ENCODE data around the gene XCL1.
"Not testable (repeated sequence)": the region's sequence is repeated elsewhere in the genome, so short reads cannot be mapped to it uniquely, and the experiment has no call there.

XCL1 gene, protein sequence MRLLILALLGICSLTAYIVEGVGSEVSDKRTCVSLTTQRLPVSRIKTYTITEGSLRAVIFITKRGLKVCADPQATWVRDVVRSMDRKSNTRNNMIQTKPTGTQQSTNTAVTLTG

DNA sequence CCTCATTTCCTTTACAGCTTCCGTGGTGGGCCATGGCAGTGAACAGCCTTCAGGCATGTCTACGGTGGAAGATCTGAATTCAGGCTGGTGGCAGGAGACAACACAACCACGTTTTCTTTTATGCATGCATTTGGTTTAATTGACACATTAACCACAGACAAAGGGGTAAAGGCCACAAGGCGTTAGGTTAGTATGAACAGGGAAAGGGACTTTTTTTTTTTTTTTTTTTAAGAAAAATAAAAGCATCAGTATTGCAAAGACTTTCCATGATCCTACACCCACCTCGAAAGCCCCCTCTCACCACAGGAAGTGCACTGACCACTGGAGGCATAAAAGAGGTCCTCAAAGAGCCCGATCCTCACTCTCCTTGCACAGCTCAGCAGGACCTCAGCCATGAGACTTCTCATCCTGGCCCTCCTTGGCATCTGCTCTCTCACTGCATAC, at the start of gene XCL1:
Gene XCL1 (plus strand): TSS at position 361 of the 444 bp plus-strand sequence. CDS start 33 bp downstream, at position 394.
- H3K27ac ChIP-seq (ENCODE audit: low read depth, low read length); H3K27me3 ChIP-seq (ENCODE audit: control insufficient read depth in 1 of 2, insufficient read depth in 2 of 2, low read length in 2 of 2); H3K9me3 ChIP-seq (ENCODE audit: control insufficient read depth in 1 of 2, low read length in 2 of 2); H3K9ac ChIP-seq (ENCODE audit: low read depth in 1 of 2, low read length in 2 of 2); H3K36me3 ChIP-seq (ENCODE audit: control insufficient read depth in 1 of 2, insufficient read depth in 2 of 2, low read length in 2 of 2); H3K4me3 ChIP-seq (ENCODE audit: low read depth in 1 of 2, low read length in 2 of 2); H3K4me1 ChIP-seq (ENCODE audit: control insufficient read depth in 1 of 2, insufficient read depth in 2 of 2, low read length in 2 of 2): not testable (repeated sequence)

DNA sequence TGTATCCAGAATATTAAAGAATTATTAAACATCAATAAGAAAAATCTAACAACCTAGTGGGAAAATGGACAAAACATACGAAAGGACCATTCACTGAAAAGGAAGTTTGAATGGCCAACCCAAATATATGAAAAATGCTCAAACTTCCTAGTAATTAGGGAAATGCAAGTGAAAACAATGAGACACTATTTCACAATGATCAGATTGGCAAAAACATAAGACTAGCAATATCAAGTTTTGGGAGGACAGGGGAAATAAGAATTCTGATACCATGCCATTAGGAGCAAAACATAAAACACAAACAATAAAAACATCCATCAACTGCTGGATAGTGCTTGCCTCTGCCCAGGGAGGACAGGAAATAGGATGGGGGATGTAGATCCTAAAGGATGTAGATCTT, 46.9 kb upstream of the XCL1 start:
- no peak overlapping the region for H3K9ac ChIP-seq (ENCODE audit: low read depth in 1 of 2, low read length in 2 of 2)

DNA sequence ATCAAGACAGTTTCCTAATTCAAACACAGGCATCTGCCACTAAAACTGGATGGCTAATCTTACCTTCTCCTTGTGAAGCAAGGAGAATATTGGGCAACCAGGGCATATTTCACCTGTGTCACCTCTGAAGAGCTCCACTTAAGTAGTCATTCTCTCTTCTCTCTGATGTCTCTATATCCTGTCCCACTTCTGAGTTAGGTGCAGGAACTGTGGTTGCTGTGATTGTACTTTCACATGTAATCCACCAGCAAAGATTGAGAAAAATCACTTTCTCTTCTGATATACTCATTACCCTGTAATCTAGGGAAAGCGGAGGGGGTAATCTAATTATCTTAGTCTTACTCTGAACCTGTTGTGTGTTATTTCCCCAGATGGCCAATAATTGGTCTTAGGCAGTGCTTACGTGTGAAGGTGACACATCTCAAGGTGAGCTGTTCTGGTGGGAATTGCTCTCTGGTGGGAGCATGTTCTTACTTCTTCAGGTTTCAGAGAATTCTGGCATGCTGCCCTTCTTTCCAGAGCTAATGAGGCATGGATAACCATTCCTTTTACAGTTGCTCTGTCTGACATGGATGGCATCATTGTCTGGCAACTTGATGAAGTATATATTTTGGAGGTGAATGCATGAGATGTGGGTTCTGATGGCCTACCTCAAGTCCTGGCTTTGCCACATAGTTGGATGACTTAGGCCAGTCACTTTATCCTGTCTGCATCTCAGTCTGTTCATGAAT, 44.6 kb upstream of the XCL1 start:
- Histone ChIP-seq H3K9me3 (ENCODE audit: control insufficient read depth in 1 of 2, low read length in 2 of 2) (no peaks in the 10 kb centered on the region), H3K4me3 (ENCODE audit: low read depth in 1 of 2, low read length in 2 of 2) (no peak overlapping the region), H3K27ac (ENCODE audit: low read depth, low read length) (no peak overlapping the region), H3K4me1 (ENCODE audit: control insufficient read depth in 1 of 2, insufficient read depth in 2 of 2, low read length in 2 of 2) (peaks cover 0 to 4% of the 10 kb centered on the region in 2 donors), H3K36me3 (ENCODE audit: control insufficient read depth in 1 of 2, insufficient read depth in 2 of 2, low read length in 2 of 2) (no peaks in the 10 kb centered on the region), H3K27me3 (ENCODE audit: control insufficient read depth in 1 of 2, insufficient read depth in 2 of 2, low read length in 2 of 2) (no peaks in the 10 kb centered on the region), H3K9ac (ENCODE audit: low read depth in 1 of 2, low read length in 2 of 2) (no peak overlapping the region)

More for the DNA sequence above, 46.9 kb upstream of the XCL1 start:
- H3K9me3 ChIP-seq (ENCODE audit: control insufficient read depth in 1 of 2, low read length in 2 of 2): no peaks in the 10 kb centered on the region
- no peak overlapping the region for H3K27ac ChIP-seq (ENCODE audit: low read depth, low read length)
- no peak overlapping the region for H3K4me3 ChIP-seq (ENCODE audit: low read depth in 1 of 2, low read length in 2 of 2)
- H3K27me3 ChIP-seq (ENCODE audit: control insufficient read depth in 1 of 2, insufficient read depth in 2 of 2, low read length in 2 of 2): no peaks in the 10 kb centered on the region
- H3K4me1 ChIP-seq (ENCODE audit: control insufficient read depth in 1 of 2, insufficient read depth in 2 of 2, low read length in 2 of 2): no peaks in the 10 kb centered on the region
- H3K36me3 ChIP-seq (ENCODE audit: control insufficient read depth in 1 of 2, insufficient read depth in 2 of 2, low read length in 2 of 2): no peaks in the 10 kb centered on the region

DNA sequence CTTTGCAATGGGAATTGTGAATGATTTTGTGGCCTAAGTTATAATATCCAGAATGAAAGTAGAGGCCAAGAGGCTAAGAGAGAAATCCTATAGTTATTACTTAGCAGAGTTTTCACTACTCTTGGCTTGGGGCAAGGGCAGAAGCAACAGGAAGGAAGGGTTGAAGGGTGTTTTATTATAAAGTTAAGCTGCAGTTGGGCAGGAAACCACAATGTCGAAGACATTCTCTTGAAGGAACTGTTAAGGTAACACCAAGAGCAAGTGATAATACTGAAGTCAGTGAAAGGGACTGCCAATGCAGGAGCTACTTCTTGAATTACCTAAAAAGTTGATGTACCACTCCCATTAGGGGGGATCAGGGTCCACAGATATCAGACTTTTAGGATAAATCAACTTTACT, 40.9 kb upstream of the XCL1 start:
- Histone ChIP-seq H3K36me3 (ENCODE audit: control insufficient read depth in 1 of 2, insufficient read depth in 2 of 2, low read length in 2 of 2) (no peaks in the 10 kb centered on the region), H3K27ac (ENCODE audit: low read depth, low read length) (no peak overlapping the region), H3K4me3 (ENCODE audit: low read depth in 1 of 2, low read length in 2 of 2) (no peak overlapping the region), H3K9me3 (ENCODE audit: control insufficient read depth in 1 of 2, low read length in 2 of 2) (no peaks in the 10 kb centered on the region), H3K4me1 (ENCODE audit: control insufficient read depth in 1 of 2, insufficient read depth in 2 of 2, low read length in 2 of 2) (peaks cover 0 to 4% of the 10 kb centered on the region in 2 donors), H3K27me3 (ENCODE audit: control insufficient read depth in 1 of 2, insufficient read depth in 2 of 2, low read length in 2 of 2) (no peaks in the 10 kb centered on the region), H3K9ac (ENCODE audit: low read depth in 1 of 2, low read length in 2 of 2) (no peak overlapping the region)

DNA sequence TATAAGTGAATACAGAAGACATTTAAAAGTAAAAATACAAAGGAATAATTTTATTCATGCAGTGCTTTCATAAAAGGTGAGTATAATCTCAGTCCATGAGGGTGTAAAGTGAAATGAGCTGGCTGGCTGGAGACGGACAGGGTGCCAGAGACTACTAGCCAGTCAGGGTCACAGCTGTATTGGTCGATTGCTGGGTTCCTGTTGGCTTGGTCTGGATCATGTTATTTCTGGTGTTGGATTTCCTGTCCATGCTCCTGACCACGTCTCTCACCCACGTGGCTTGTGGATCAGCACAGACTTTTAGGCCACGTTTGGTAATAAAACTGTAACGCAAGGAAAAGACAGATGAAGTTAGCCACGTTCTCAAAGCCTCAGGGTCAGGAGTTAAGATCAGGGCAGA, 35.6 kb upstream of the XCL1 start:
- H3K4me1 ChIP-seq (ENCODE audit: control insufficient read depth in 1 of 2, insufficient read depth in 2 of 2, low read length in 2 of 2); H3K9me3 ChIP-seq (ENCODE audit: control insufficient read depth in 1 of 2, low read length in 2 of 2); H3K9ac ChIP-seq (ENCODE audit: low read depth in 1 of 2, low read length in 2 of 2); H3K4me3 ChIP-seq (ENCODE audit: low read depth in 1 of 2, low read length in 2 of 2); H3K27me3 ChIP-seq (ENCODE audit: control insufficient read depth in 1 of 2, insufficient read depth in 2 of 2, low read length in 2 of 2); H3K36me3 ChIP-seq (ENCODE audit: control insufficient read depth in 1 of 2, insufficient read depth in 2 of 2, low read length in 2 of 2); H3K27ac ChIP-seq (ENCODE audit: low read depth, low read length): not testable (repeated sequence)

DNA sequence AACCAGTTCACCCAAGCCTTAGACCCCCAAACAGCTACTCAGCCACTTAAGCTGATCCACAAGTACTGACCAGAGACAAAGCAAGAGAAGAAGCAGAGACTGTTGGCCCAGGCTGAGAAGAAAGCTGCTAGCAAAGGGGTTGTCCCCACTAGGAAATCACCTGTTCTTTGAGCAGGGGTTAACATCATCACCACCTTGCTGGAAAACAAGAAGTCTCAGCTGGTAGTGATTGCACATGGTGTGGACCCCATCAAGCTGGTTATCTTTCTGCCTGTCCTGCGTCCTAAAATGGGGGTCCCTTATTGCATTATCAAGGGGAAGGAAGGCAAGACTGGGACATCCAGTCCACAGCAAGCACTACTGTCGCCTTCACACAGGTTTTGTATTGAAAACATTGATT, 33.4 kb upstream of the XCL1 start:
- not testable (repeated sequence) for H3K36me3 ChIP-seq (ENCODE audit: control insufficient read depth in 1 of 2, insufficient read depth in 2 of 2, low read length in 2 of 2); H3K4me1 ChIP-seq (ENCODE audit: control insufficient read depth in 1 of 2, insufficient read depth in 2 of 2, low read length in 2 of 2); H3K27me3 ChIP-seq (ENCODE audit: control insufficient read depth in 1 of 2, insufficient read depth in 2 of 2, low read length in 2 of 2); H3K9ac ChIP-seq (ENCODE audit: low read depth in 1 of 2, low read length in 2 of 2); H3K9me3 ChIP-seq (ENCODE audit: control insufficient read depth in 1 of 2, low read length in 2 of 2); H3K27ac ChIP-seq (ENCODE audit: low read depth, low read length); H3K4me3 ChIP-seq (ENCODE audit: low read depth in 1 of 2, low read length in 2 of 2)

DNA sequence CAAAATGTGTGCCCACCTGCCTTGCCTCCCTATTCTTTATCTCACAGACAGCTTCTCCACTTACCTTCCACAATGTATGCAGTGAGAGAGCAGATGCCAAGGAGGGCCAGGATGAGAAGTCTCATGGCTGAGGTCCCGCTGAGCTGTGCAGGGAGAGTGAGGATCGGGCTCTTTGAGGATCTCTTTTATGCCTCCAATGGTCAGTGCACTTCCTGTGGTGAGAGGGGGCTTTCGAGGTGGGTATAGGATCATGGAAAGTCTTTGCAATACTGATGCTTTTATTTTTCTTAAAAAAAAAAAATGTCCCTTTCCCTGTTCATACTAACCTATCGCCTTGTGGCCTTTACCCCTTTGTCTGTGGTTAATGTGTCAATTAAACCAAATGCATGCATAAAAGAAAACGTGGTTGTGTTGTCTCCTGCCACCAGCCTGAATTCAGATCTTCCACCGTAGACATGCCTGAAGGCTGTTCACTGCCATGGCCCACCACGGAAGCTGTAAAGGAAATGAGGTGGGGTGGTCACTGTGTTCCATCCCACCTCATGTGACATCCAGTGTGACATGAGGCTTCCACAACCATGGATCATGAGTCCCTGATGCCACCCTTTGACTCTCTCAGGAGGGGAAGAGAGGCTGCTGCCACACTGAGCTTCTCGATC, 32.4 kb upstream of the XCL1 start, which contains the start of gene XCL2:
Gene XCL2 (minus strand): TSS at position 158 of the 659 bp plus-strand sequence. CDS start 33 bp downstream, at position 125.
- not testable (repeated sequence) for H3K27ac ChIP-seq (ENCODE audit: low read depth, low read length); H3K4me3 ChIP-seq (ENCODE audit: low read depth in 1 of 2, low read length in 2 of 2); H3K4me1 ChIP-seq (ENCODE audit: control insufficient read depth in 1 of 2, insufficient read depth in 2 of 2, low read length in 2 of 2); H3K9me3 ChIP-seq (ENCODE audit: control insufficient read depth in 1 of 2, low read length in 2 of 2); H3K27me3 ChIP-seq (ENCODE audit: control insufficient read depth in 1 of 2, insufficient read depth in 2 of 2, low read length in 2 of 2); H3K9ac ChIP-seq (ENCODE audit: low read depth in 1 of 2, low read length in 2 of 2); H3K36me3 ChIP-seq (ENCODE audit: control insufficient read depth in 1 of 2, insufficient read depth in 2 of 2, low read length in 2 of 2)

DNA sequence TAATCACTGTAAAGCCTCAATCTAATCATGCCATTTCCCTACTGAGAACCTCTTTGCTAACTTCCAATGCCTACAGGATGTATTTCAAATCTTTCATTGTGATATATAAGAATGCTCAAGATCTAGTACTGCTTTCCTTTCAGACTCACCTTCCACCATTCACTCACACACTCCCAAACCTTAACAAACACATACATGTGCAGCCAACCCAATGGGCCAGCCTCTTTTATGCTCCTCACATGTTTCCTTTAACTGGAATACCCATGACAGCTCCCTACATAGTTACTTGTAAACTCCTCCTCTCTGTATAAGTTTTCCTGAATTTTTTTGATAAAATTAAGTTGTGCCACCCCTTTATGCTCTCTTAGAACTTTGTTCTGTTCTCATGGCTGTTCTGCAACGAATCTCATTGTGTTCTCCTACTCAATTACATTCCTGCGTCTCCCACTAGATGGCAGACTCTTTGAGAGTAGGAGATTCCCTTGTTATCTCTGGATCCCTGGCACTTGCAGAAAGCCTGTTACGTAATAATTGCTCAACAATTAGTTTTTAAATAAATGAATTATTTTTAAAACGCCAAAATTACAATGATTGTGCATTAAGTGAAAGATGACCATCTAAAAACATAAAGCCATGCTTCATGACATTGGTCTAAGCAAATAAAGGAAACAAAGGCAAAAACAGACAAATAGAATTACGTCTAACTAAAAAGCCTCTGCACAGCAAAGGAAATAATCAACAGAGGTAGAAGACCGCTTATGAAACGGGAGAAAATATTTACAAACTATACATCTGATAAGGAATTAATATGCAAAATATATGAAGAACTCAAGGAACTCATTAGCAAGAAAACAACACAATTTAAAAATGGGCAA, 30.5 kb upstream of the XCL1 start:
- H3K27ac ChIP-seq (ENCODE audit: low read depth, low read length); H3K27me3 ChIP-seq (ENCODE audit: control insufficient read depth in 1 of 2, insufficient read depth in 2 of 2, low read length in 2 of 2); H3K4me3 ChIP-seq (ENCODE audit: low read depth in 1 of 2, low read length in 2 of 2); H3K4me1 ChIP-seq (ENCODE audit: control insufficient read depth in 1 of 2, insufficient read depth in 2 of 2, low read length in 2 of 2); H3K9me3 ChIP-seq (ENCODE audit: control insufficient read depth in 1 of 2, low read length in 2 of 2); H3K9ac ChIP-seq (ENCODE audit: low read depth in 1 of 2, low read length in 2 of 2); H3K36me3 ChIP-seq (ENCODE audit: control insufficient read depth in 1 of 2, insufficient read depth in 2 of 2, low read length in 2 of 2): not testable (repeated sequence)

DNA sequence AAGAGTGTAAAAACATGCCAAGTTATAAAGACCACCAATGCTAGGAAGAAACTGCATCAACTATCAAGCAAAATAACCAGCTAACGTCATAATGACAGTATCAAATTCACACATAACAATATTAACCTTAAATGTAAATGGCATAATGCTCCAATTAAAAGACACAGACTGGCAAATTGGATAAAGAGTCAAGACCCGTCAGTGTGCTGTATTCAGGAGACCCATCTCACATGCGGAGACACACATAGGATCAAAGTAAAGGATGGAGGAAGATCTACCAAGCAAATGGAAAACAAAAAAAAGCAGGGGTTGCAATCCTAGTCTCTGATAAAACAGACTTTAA, 29.9 kb upstream of the XCL1 start:
- H3K36me3 ChIP-seq (ENCODE audit: control insufficient read depth in 1 of 2, insufficient read depth in 2 of 2, low read length in 2 of 2); H3K27me3 ChIP-seq (ENCODE audit: control insufficient read depth in 1 of 2, insufficient read depth in 2 of 2, low read length in 2 of 2); H3K4me3 ChIP-seq (ENCODE audit: low read depth in 1 of 2, low read length in 2 of 2); H3K27ac ChIP-seq (ENCODE audit: low read depth, low read length); H3K9me3 ChIP-seq (ENCODE audit: control insufficient read depth in 1 of 2, low read length in 2 of 2); H3K4me1 ChIP-seq (ENCODE audit: control insufficient read depth in 1 of 2, insufficient read depth in 2 of 2, low read length in 2 of 2); H3K9ac ChIP-seq (ENCODE audit: low read depth in 1 of 2, low read length in 2 of 2): not testable (repeated sequence)

DNA sequence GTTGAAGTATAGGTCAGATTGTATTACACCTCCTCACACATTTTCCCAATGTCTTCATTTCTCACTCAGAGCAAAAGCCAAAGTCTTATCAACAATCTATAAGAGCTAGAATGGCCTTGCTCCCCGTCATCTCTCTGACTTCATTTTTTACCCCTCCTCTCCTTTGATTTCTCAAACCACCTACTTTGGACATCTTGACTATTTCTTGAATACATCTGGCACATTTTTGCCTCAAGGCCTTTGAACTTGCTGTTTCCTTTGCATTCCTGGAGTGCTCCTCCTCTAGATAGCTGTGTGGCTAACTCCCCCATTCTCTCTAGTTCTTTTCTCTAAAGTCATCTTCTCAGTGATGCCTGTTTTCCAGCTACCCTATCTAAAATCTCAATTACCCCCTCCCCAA, 25.4 kb upstream of the XCL1 start:
- H3K9ac ChIP-seq (ENCODE audit: low read depth in 1 of 2, low read length in 2 of 2): no peak overlapping the region
- no peaks in the 10 kb centered on the region for H3K4me1 ChIP-seq (ENCODE audit: control insufficient read depth in 1 of 2, insufficient read depth in 2 of 2, low read length in 2 of 2)
- no peaks in the 10 kb centered on the region for H3K27me3 ChIP-seq (ENCODE audit: control insufficient read depth in 1 of 2, insufficient read depth in 2 of 2, low read length in 2 of 2)
- no peaks in the 10 kb centered on the region for H3K36me3 ChIP-seq (ENCODE audit: control insufficient read depth in 1 of 2, insufficient read depth in 2 of 2, low read length in 2 of 2)
- H3K27ac ChIP-seq (ENCODE audit: low read depth, low read length): no peak overlapping the region
- no peak overlapping the region for H3K4me3 ChIP-seq (ENCODE audit: low read depth in 1 of 2, low read length in 2 of 2)
- no peaks in the 10 kb centered on the region for H3K9me3 ChIP-seq (ENCODE audit: control insufficient read depth in 1 of 2, low read length in 2 of 2)
